Mucosa of descending colon (tissue), 3 donors: Measurements from ENCODE around the gene ZNF697. TPM values are rescaled to one million over a fixed set of nuclear protein-coding genes. Genes with fewer than 3 reads are reported as not detected.
A peak's percentile ranks its signal among the peaks of the same experiment; 100 is the strongest.

Source experiments
- ATAC-seq: fragments of 200-7000 bp; cut with Tn5 transposase; one replicate; pipeline ENCODE4 v1.9.1; 2020; ENCODE audit warnings: mild to moderate bottlenecking, moderate library complexity
- DNase-seq, 3 donors: peaks; one replicate each; pipeline ENCODE4 v3.0.0-alpha.2; 2020
- H3K36me3 ChIP-seq: fragments of 200-600 bp; one replicate; pipeline ENCODE4 v1.8.0; 2021; ENCODE audit warnings: low read depth, mild to moderate bottlenecking
- H3K4me1 ChIP-seq: fragments of 200-600 bp; one replicate; pipeline ENCODE4 v1.8.0; 2021; ENCODE audit warnings: low read depth, mild to moderate bottlenecking
- H3K4me3 ChIP-seq: fragments of 200-600 bp; one replicate; pipeline ENCODE4 v1.8.0; 2021; ENCODE audit warnings: mild to moderate bottlenecking
- H3K9me3 ChIP-seq: fragments of 200-600 bp; one replicate; pipeline ENCODE4 v1.8.0; 2021; ENCODE audit warnings: mild to moderate bottlenecking
- intact Hi-C, 2 donors: fragments of 100-400 bp; cut with DNase I in 1 of 2; cut with micrococcal nuclease in 1 of 2; formaldehyde crosslinking; loops; one replicate each; pipeline versions ENCODE4 v1.11.0 to v1.11.1; 2022; cut with DNase I, micrococcal nuclease
- total RNA-seq, 3 donors: library from RNA; stranded (reverse); fragmentation: NEBNext Ultra II Directional in 2 of 3; extraction: Animal tissue kit (Norgen Biotek cat#: 25700) in 2 of 3; gene quantifications; one replicate each; pipeline versions ENCODE4 v1.2.1 to v1.2.4, GENCODE V29; 2021 to 2023
- TF ChIP-seq, protein P1 (sequence below): fragments of 200-600 bp; IDR thresholded peaks from one replicate; pipeline ENCODE4 v1.8.0; 2022; ENCODE audit warnings: antibody characterized with exemption, mild to moderate bottlenecking
- donor health status: DM: no; HTN: no; CAD: no; lungs with moderate emphysema.
- donor health status: DM: no; HTN: no; CAD: no.
- donor health status: DM: no; HTN: yes; CAD: no.

ZNF697 gene
- total RNA-seq, 3 donors from 2014 or later = 1.8 to 7.8 (median 2.8) TPM

DNA sequence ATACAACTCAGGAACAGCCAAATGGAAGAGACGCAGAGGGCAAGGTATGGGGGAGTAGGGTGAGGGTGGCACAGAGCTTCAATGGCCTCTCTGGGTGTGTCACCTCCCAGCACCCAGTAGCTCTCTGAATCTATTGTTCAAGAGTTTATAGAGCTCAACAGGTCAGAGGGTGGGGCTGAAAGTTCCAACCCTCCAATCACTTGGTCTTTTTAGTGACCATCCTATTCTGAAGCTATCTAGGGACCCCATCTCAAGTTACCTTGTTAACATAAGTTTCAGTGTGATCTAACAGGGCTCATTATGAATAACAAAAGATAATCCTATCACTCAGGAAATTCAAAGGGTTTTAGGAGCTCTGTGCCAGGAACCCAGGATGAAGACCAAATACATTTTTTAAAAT, 31.2 kb upstream of the ZNF697 start:
- intact Hi-C loops = no loop called here
- no peak overlapping the region for H3K4me3 ChIP-seq
- DNase-seq = no peak
- ATAC-seq = peak; percentile 41
- no peaks in the 10 kb centered on the region for H3K9me3 ChIP-seq
- no peaks in the 10 kb centered on the region for H3K4me1 ChIP-seq
- TF ChIP-seq, protein P1, sequence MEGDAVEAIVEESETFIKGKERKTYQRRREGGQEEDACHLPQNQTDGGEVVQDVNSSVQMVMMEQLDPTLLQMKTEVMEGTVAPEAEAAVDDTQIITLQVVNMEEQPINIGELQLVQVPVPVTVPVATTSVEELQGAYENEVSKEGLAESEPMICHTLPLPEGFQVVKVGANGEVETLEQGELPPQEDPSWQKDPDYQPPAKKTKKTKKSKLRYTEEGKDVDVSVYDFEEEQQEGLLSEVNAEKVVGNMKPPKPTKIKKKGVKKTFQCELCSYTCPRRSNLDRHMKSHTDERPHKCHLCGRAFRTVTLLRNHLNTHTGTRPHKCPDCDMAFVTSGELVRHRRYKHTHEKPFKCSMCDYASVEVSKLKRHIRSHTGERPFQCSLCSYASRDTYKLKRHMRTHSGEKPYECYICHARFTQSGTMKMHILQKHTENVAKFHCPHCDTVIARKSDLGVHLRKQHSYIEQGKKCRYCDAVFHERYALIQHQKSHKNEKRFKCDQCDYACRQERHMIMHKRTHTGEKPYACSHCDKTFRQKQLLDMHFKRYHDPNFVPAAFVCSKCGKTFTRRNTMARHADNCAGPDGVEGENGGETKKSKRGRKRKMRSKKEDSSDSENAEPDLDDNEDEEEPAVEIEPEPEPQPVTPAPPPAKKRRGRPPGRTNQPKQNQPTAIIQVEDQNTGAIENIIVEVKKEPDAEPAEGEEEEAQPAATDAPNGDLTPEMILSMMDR = no peak
- no peaks in the 10 kb centered on the region for H3K36me3 ChIP-seq

DNA sequence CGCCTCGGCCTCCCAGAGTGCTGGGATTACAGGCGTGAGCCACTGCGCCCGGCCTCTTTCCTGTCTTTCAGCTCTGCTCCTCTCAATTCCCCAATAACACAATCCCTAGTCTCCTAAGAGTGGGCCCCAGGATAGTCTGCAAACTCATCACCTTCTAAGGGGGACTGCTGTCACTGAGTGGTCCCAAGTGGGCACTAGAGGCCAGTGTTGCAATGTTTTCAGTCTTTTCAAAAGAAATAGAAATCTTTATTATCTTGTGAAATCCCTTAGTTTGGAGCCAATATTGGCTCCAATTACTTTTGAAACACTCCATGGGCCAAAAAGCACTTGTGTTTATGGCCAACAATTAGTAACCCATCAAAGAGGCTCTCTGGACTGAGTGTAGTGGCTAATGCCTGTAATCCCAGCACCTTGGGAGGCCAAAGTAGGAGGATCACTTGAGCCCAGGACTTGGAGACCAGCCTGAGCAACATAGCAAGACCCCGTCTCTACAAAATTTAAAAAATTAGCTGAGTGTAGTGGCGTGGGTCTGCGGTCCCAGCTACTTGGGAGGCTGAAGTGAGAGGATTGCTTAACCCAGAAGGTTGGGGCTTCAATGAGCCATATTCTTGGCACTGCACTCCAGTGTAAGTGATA, 28.6 kb upstream of the ZNF697 start:
- Histone ChIP-seq H3K9me3 (no peaks in the 10 kb centered on the region), H3K36me3 (no peaks in the 10 kb centered on the region), H3K4me3 (no peak overlapping the region), H3K4me1 (no peaks in the 10 kb centered on the region)
- intact Hi-C loops = no loop called here
- TF ChIP-seq, protein P1 = no peak
- no peak for DNase-seq
- ATAC-seq = no peak

DNA sequence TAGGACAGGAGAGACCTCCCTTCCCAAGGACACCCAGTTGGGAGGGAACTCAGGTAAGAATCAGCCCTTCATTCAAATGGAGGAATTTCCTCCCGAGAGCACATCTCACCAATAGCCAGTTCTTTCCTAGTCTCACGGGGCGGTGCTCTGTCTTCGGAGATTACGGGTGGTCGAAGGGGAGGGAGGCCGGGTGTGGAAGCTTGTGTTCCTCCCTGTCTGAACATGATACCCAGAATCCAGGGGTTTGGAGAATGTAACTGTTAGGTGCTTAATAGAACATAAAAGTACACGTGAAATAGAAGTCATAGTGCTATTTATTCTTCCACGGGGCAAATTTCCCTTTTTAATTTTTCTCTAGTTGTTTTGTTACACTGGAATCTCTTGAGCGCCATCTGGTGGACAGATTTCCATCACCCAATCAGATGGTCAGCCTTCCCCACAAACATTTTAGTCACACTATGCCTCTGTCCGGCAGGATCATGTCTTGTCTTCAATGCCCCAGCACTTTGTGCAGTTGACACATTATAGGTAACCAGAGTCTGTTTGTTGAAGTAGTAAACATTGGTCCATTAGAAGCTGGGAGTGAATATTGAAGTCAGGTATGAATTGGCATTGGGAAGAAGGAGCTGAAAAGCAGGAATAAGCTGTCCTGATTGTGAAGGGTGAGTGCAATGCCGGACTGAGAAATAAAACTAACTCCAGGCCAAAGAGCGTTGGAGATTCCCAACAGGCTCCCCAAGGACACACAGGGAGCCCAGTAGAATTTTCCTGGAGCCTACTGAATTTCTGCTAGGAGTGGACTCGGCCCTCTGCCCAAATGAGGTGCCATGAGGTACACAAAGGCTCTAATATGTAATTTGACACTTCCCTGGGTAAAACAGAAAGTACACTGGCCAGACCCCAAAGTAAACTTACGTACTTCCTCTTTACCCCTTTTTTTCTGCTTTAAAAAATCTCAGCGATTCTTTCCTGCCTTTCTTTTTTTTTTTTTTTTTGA, 27.6 kb upstream of the ZNF697 start:
- no peaks in the 10 kb centered on the region for H3K4me1 ChIP-seq
- ATAC-seq (peak; percentile 82), DNase-seq (peak in 2 of 3 donors; percentile 33 to 98)
- intact Hi-C loops = loop anchor here in 1 of 2 donors (2.0 kb wide), 1 partner anchor 63 kb away; no protein-coding TSS in a partner anchor
- H3K36me3 ChIP-seq = no peaks in the 10 kb centered on the region
- no peak overlapping the region for H3K4me3 ChIP-seq
- H3K9me3 ChIP-seq = no peaks in the 10 kb centered on the region
- TF ChIP-seq, protein P1 = peak; percentile 74

DNA sequence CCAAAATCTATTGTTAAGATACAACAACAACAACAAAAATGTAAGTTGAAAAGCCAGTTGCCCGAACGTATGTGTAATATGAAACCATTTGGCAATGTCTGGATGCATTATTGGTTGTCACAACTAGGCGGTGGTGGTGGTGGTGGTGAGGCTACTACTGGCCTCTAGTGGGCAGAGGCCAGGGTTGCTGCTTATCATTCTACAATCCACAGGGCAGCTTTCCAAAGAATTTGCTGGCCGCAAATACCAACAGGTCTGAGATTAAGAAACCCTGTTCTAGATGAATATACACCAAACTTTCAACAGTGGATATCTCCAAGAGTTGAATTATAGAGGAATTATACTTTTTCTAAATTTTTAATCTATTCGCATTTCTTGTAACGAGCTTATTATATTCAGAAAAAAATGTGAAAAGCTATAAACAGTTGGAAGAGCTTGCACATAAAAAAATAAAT, 26.8 kb upstream of the ZNF697 start:
- TF ChIP-seq, protein P1 = peak; percentile 34
- intact Hi-C loops = loop anchor here in 1 of 2 donors (2.0 kb wide), 1 partner anchor 62 kb away; no protein-coding TSS in a partner anchor
- Histone ChIP-seq H3K9me3 (no peaks in the 10 kb centered on the region), H3K4me3 (no peak overlapping the region), H3K4me1 (no peaks in the 10 kb centered on the region), H3K36me3 (no peaks in the 10 kb centered on the region)
- ATAC-seq = peak; percentile 93
- peak in 2 of 3 donors; percentile 41 to 72 for DNase-seq

DNA sequence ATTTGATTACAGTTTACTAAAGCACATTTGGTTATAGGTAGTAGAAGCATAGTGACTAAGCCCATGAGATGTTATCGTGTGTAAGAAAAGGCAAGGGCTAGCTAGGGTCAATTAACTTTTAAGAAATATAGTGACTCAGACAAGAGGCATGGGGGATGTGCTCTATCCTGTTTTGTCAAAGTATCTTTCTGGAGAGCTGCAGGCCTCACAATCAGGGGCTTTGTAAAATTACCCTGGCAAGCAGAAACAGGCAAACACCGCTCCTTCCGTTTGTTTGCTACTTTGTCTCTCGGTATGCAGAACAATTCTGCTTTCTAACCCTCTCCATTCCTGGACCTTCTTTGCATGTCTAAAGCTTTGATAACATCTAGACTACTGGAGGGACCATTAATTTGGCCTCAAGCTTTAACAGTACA, 26.1 kb upstream of the ZNF697 start:
- H3K4me1 ChIP-seq = no peaks in the 10 kb centered on the region
- ATAC-seq (no peak), DNase-seq (no peak)
- no peaks in the 10 kb centered on the region for H3K9me3 ChIP-seq
- H3K4me3 ChIP-seq = no peak overlapping the region
- no peaks in the 10 kb centered on the region for H3K36me3 ChIP-seq
- intact Hi-C loops = loop anchor here in 1 of 2 donors (2.0 kb wide), 1 partner anchor 61 kb away; no protein-coding TSS in a partner anchor
- TF ChIP-seq, protein P1 = no peak
